ENCODE data around the gene CYSTM1.

The CYSTM1 gene

DNA sequence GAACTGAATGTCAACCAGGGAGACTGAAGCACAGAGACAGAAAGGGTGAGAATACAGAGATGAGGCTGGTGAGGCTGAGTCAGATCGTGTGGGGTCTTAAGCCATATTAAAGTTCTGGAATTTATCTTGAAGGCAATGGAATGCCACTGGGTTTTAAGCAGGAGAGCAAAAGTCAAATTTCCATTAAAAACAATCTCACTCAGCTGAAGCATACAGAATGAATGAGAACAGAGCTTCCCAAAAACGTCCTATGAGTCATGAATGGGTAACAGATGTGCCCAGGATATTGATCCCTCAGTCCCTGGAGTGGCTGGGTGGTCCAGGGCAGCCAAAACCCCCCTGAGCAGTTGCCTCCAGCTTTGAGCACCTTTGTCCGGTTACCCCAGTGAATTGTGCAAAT lies 83.0 kb downstream of the CYSTM1 start:
- Histone ChIP-seq H3K4me2 (ENCODE audit: low read length) (no peak overlapping the region), H2AFZ (ENCODE audit: low read length) (no peak overlapping the region), H3K27me3 (ENCODE audit: insufficient read depth, low read length) (no peaks in the 10 kb centered on the region), H3K4me3 (ENCODE audit: low read depth, low read length, poor library complexity, severe bottlenecking) (no peak overlapping the region), H3K36me3 (ENCODE audit: insufficient read depth, low read length) (peaks cover 41% of the 10 kb centered on the region), H3K9me3 (ENCODE audit: low read length) (no peaks in the 10 kb centered on the region), H3K27ac (ENCODE audit: low read depth, low read length, poor library complexity, severe bottlenecking) (no peak overlapping the region), H3F3A (ENCODE audit: insufficient read depth, low read length) (peaks cover 3% of the 10 kb centered on the region; the same call in 1 of the 2 replicates), H3K9me2 (ENCODE audit: low read depth, low read length) (no peaks in the 10 kb centered on the region), H3K9ac (ENCODE audit: low read length) (no peak overlapping the region), H3K4me1 (ENCODE audit: insufficient read depth, low read length, severe bottlenecking) (peaks cover 34% of the 10 kb centered on the region), H4K20me1 (ENCODE audit: insufficient read depth, low read length) (no peaks in the 10 kb centered on the region), H3K79me2 (ENCODE audit: insufficient read depth, low read length) (0 out of 2 replicates have a peak, but pooled peaks cover 4% of the 10 kb centered on the region)
- no peak for TF ChIP-seq EZH2 (IDR thresholded peaks at IDR 0.05; ENCODE audit: borderline replicate concordance, low read length)
- TF ChIP-seq, protein P1, sequence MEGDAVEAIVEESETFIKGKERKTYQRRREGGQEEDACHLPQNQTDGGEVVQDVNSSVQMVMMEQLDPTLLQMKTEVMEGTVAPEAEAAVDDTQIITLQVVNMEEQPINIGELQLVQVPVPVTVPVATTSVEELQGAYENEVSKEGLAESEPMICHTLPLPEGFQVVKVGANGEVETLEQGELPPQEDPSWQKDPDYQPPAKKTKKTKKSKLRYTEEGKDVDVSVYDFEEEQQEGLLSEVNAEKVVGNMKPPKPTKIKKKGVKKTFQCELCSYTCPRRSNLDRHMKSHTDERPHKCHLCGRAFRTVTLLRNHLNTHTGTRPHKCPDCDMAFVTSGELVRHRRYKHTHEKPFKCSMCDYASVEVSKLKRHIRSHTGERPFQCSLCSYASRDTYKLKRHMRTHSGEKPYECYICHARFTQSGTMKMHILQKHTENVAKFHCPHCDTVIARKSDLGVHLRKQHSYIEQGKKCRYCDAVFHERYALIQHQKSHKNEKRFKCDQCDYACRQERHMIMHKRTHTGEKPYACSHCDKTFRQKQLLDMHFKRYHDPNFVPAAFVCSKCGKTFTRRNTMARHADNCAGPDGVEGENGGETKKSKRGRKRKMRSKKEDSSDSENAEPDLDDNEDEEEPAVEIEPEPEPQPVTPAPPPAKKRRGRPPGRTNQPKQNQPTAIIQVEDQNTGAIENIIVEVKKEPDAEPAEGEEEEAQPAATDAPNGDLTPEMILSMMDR (IDR thresholded peaks at IDR 0.05; ENCODE audit: low read length) = no peak

- peaks cover 41% of the 10 kb centered on the region for H3K36me3 ChIP-seq (ENCODE audit: insufficient read depth, low read length)
- no peak overlapping the region for H3K4me2 ChIP-seq (ENCODE audit: low read length)
- H3K27ac ChIP-seq (ENCODE audit: low read depth, low read length, poor library complexity, severe bottlenecking) = no peak overlapping the region
- 0 out of 2 replicates have a peak, but pooled peaks cover 4% of the 10 kb centered on the region for H3K79me2 ChIP-seq (ENCODE audit: insufficient read depth, low read length)
- H3K4me1 ChIP-seq (ENCODE audit: insufficient read depth, low read length, severe bottlenecking) = peaks cover 25% of the 10 kb centered on the region
- no peak overlapping the region for H3K9ac ChIP-seq (ENCODE audit: low read length)
- H2AFZ ChIP-seq (ENCODE audit: low read length) = no peak overlapping the region
- H3F3A ChIP-seq (ENCODE audit: insufficient read depth, low read length) = peaks cover 3% of the 10 kb centered on the region; the same call in 1 of the 2 replicates
- H3K9me2 ChIP-seq (ENCODE audit: low read depth, low read length) = no peaks in the 10 kb centered on the region
- no peak for TF ChIP-seq EZH2 (IDR thresholded peaks at IDR 0.05; ENCODE audit: borderline replicate concordance, low read length)
- TF ChIP-seq, protein P1 (IDR thresholded peaks at IDR 0.05; ENCODE audit: low read length) = no peak
- no peaks in the 10 kb centered on the region for H3K9me3 ChIP-seq (ENCODE audit: low read length)
- no peaks in the 10 kb centered on the region for H3K27me3 ChIP-seq (ENCODE audit: insufficient read depth, low read length)
- no peak overlapping the region for H3K4me3 ChIP-seq (ENCODE audit: low read depth, low read length, poor library complexity, severe bottlenecking)
- no peaks in the 10 kb centered on the region for H4K20me1 ChIP-seq (ENCODE audit: insufficient read depth, low read length)
Observed at GRCh38 chr5:140258873-140259272, 83.9 kb downstream of the CYSTM1 start.

GRCh38 chr5:140259500-140259899 lies 84.5 kb downstream of the CYSTM1 start:
- H4K20me1 ChIP-seq (ENCODE audit: insufficient read depth, low read length) = no peaks in the 10 kb centered on the region
- H2AFZ ChIP-seq (ENCODE audit: low read length) = no peak overlapping the region
- TF ChIP-seq, protein P1 (IDR thresholded peaks at IDR 0.05; ENCODE audit: low read length) = no peak
- TF ChIP-seq EZH2 (IDR thresholded peaks at IDR 0.05; ENCODE audit: borderline replicate concordance, low read length) = no peak
- H3K9ac ChIP-seq (ENCODE audit: low read length) = no peak overlapping the region
- peaks cover 45% of the 10 kb centered on the region for H3K36me3 ChIP-seq (ENCODE audit: insufficient read depth, low read length)
- no peak overlapping the region for H3K4me2 ChIP-seq (ENCODE audit: low read length)
- no peaks in the 10 kb centered on the region for H3K9me2 ChIP-seq (ENCODE audit: low read depth, low read length)
- peaks cover 3% of the 10 kb centered on the region; the same call in 1 of the 2 replicates for H3F3A ChIP-seq (ENCODE audit: insufficient read depth, low read length)
- H3K9me3 ChIP-seq (ENCODE audit: low read length) = no peaks in the 10 kb centered on the region
- 0 out of 2 replicates have a peak, but pooled peaks cover 7% of the 10 kb centered on the region for H3K79me2 ChIP-seq (ENCODE audit: insufficient read depth, low read length)
- H3K27ac ChIP-seq (ENCODE audit: low read depth, low read length, poor library complexity, severe bottlenecking) = no peak overlapping the region
- H3K27me3 ChIP-seq (ENCODE audit: insufficient read depth, low read length) = no peaks in the 10 kb centered on the region
- H3K4me1 ChIP-seq (ENCODE audit: insufficient read depth, low read length, severe bottlenecking) = peaks cover 21% of the 10 kb centered on the region
- H3K4me3 ChIP-seq (ENCODE audit: low read depth, low read length, poor library complexity, severe bottlenecking) = no peak overlapping the region

All from OCI-LY1 (cell line).